Measurements from ENCODE around the gene ZFAND3.

DNA sequence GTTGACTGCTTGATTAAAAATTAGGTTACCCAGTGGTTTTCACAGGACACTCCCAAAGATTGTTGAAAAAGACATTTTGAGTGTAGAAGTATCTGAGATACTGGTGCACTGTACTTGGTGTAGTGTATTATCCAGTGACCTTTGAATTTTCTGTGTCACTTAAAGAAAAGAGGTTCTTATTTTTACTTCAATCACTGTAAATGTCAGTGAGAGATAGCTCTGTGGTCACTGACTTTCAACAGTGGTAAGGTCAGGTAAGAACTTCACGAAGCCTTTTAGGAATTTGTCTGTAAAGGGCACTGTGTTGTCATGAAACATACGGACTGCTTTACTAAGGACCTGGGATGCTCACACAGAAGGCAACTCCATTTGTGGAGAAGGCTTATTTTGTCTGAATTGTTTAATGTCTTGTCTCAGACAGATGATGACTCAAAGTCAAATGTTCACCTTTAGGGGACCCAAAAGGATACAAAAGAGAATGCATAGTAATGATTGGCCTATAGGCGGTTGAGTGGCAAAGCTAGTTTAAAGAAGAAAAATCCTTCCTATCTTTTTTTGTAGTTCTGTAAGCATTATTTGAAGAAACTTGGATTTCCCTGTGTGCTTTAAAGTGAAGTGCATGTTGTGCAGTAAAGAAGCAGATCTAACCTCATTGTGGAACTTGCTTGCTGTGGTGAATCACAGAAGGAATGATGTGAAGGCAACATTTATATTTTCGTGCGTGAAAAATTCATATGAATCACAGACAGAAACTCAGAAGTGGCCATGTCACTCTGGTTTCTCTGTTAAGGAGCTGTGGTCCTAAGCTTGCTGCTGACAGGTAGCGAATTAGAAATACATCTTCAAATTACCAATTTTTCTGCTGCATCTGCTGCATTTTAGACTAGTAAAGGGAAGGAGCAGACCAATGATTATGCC is 47.3 kb downstream of the ZFAND3 start:
- TF ChIP-seq, protein P1, sequence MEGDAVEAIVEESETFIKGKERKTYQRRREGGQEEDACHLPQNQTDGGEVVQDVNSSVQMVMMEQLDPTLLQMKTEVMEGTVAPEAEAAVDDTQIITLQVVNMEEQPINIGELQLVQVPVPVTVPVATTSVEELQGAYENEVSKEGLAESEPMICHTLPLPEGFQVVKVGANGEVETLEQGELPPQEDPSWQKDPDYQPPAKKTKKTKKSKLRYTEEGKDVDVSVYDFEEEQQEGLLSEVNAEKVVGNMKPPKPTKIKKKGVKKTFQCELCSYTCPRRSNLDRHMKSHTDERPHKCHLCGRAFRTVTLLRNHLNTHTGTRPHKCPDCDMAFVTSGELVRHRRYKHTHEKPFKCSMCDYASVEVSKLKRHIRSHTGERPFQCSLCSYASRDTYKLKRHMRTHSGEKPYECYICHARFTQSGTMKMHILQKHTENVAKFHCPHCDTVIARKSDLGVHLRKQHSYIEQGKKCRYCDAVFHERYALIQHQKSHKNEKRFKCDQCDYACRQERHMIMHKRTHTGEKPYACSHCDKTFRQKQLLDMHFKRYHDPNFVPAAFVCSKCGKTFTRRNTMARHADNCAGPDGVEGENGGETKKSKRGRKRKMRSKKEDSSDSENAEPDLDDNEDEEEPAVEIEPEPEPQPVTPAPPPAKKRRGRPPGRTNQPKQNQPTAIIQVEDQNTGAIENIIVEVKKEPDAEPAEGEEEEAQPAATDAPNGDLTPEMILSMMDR (IDR thresholded peaks at IDR 0.05; ENCODE audit: extremely low read depth in 1 of 2, insufficient read depth in 1 of 2, low read depth in 1 of 2, low read length in 2 of 2): no peak
- TF ChIP-seq, protein P2, sequence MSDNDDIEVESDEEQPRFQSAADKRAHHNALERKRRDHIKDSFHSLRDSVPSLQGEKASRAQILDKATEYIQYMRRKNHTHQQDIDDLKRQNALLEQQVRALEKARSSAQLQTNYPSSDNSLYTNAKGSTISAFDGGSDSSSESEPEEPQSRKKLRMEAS (IDR thresholded peaks at IDR 0.05; ENCODE audit: insufficient read depth, insufficient read length): no peak
- no peak for TF ChIP-seq POLR2A (IDR thresholded peaks at IDR 0.05; ENCODE audit: low read depth, low read length)
- TF ChIP-seq POLR2AphosphoS5 (IDR thresholded peaks at IDR 0.05; ENCODE audit: insufficient read depth, low read depth, low read length): no peak
- TF ChIP-seq EZH2 (IDR thresholded peaks at IDR 0.05; ENCODE audit: borderline replicate concordance, low read depth, low read length, severe bottlenecking): no peak
- no peak for TF ChIP-seq MYC (IDR thresholded peaks at IDR 0.05; ENCODE audit: low read depth, low read length)
